ENCODE measurements around the gene THEM5. TPM values are rescaled to one million over a fixed set of nuclear protein-coding genes. Genes with fewer than 3 reads are reported as not detected.
"Not testable (repeated sequence)": the region's sequence is repeated elsewhere in the genome, so short reads cannot be mapped to it uniquely, and the experiment has no call there.

The THEM5 gene
- total RNA-seq, 1 donor from 2014 or later = not detected

DNA sequence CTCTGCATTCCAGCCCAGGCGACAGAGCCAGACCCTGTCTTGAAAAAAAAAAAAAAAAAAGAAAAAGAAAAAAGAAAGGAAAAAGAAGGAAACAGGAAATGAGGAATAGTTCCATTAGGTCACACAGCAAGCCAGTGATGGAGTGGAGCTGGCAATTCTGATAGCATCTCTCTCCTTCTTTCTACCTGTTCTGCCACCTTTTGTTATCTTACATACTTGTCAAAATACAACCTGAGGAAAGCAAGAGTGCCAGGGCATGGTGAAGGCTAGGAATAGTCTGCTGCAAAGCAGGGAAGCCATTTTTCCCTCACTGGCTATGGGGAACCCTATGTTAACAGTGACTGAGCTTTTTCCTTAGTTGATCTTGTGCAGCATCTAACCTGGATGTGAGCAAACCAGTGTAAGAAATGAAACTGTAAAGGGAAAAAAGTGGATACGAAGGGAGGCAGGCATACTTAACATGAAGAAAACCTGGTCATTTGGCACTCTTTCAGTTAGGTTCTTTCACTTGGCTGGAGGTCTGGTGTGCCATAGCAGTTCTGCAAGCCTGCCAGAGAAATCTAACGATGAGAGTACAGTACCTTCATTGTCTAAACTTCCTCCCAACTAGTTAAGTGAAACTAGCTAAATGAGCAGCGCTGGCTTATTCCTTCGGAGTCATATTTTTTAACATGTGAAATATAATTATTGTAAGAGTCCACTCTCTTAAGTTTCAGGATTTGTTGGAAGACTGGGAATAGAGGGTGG, 17.9 kb upstream of the THEM5 start:
- no peak for DNase-seq (ENCODE audit: low spot score)
- intact Hi-C loops (cut with DNase I) = no loop called here

DNA sequence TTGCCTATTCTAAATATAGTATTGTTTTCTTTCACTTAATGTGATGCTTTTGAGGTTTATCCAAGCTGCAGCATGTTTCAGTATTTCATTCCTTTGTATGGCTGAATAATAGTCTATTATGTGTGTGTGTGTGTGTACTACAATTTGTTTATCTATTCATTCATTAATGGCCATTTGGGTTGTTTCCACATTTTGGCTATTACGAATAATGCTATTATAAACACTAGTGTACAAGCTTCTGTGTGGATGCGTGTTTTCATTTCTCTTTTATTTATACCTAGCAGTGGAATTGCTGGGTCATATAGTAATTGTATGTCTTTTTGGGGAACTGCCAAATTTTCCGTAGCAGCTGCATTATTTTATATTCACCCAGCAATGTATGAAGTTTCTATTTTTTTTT, 15.0 kb upstream of the THEM5 start:
- no peak for DNase-seq (ENCODE audit: low spot score)
- intact Hi-C loops (cut with DNase I) = no loop called here

DNA sequence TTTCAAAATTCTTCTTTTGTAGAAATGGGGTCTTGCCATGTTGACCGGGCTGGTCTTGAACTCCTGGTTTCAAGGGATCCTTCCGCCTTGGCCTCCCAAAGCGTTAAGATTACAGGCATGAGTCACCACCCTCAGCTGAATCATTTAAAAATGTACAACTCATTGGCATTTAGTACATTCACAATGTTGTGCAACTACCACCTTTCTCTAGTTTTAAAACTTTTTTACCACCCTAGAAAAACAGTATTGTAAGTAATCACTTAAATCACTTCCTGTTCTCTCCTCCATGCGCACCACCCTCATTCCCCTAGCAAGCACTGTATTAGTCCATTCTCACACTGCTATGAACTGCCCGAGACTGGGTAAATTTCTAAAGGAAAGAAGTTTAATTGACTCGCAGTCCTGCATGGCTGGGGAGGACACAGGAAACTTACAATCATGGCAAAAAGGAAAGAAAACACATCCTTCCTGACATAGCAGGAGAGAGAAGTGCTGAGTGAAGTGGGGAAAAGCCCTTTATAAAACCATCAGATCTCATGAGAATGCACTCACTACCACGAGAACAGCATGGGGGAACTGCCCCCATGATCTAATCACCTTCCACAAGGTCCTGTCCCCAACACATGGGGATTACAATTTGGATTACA, 14.4 kb upstream of the THEM5 start:
- no peak for DNase-seq (ENCODE audit: low spot score)
- intact Hi-C loops (cut with DNase I) = no loop called here

DNA sequence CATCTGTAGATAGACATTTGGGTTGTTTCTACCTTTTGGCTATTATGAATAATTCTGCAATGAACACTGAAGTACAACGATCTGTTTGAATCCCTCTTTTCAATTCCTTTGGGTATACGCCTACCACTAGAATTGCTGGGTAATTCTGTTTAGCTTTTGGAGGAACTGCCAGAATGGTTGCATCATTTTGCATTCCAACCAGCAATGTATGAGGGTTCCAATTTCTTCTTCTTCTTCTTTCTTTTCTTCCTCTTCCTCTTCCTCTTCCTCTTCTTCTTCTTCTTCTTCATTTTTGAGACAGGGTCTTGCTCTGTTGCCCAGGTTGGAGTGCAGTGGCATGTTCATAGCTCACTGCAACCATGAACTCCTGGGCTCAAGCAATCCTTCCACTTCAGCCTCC, 13.8 kb upstream of the THEM5 start:
- intact Hi-C loops (cut with DNase I) = no loop called here
- DNase-seq (ENCODE audit: low spot score) = no peak

DNA sequence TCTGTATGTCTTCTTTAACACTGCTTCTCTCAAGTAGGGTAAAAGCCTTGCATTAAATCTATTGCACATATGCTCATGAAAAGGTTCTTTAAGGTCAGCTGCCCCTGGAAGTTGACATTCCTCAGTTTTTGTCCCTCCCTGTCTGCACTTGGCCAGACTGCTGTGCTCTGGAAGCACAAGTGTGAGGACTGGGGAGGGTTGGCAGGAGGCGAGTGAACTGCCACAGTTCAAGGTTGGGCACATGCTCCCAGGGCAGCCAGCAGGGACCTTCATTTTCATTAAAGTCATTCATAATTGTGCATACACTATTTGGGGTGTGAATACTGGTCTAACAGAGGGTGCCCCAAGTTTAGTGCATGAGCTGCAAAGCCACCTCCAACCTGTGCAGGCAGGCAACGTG, 10.9 kb upstream of the THEM5 start:
- intact Hi-C loops (cut with DNase I) = no loop called here
- DNase-seq (ENCODE audit: low spot score) = no peak

DNA sequence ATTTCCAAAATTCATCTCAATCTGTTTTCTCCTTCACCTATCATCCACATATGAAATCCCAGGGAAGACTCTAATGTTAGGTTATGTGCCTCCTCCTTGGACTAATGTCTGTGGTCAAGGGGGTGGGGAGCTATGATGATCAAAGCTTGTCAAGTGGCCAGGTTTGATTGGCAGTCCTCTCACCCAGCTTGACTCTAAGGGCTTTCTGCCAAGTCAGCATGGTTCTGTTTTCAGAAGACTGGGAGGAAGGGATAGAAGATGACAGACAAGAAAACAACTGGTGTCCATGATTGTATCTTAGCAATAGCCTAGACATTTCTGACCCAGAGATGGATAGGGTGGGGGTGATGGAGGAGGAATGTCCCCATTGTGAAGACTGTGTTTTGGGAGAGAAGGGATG, 9.1 kb upstream of the THEM5 start:
- intact Hi-C loops (cut with DNase I) = no loop called here
- no peak for DNase-seq (ENCODE audit: low spot score)

DNA sequence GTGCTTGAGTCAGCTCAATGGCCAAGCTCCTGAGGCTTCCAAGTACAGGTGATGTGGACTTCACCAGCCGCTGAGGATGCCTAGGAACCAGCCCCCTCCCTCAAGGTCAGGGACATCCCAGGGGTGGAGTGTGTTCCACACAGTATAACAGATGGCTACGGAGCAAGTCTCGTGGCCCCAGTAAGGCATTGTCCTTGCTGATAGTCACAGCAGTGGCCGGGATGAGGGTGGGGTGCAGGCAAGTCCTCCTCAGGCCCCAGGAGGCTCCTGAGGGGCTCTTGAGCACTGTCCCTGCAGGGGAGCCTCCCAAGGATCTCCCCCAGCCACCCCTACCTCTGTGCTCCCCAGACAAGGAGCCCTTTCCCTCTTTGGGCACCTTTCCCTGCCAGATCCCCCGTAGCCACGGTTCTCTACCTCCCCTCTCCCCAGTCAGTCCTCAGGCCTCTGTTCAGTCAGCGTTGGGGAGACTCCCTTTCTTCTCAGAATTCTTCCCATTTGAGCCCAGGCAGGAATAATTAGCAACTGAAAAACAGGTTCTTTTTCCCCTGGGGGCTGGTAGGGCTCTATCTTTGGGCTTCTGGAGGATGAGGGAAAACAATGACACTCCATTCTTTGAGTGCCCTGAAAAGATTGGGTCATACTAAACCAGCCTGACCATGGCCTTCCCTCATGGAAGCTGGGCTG, 7.1 kb upstream of the THEM5 start:
- DNase-seq (ENCODE audit: low spot score) = no peak
- intact Hi-C loops (cut with DNase I) = no loop called here

DNA sequence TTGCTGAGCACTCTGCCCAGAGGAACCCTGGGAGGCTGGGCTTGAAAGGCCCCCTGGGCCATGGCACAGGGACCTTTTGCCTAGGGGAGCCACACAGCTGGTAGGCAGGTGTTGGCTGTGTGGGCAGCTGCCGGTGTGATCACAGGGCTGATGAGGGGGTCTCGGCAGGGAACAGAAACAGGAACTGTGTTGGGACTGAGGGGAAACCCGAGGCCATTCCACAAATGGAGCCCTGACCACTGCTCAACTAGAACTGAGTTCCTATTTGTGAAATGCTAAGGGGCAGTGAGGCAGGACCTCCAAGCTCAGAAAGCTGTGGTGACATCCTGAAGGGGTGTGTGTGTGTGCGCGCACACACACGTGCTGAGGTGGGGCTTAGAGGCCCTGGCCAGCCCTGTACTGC, 6.4 kb upstream of the THEM5 start:
- intact Hi-C loops (cut with DNase I) = no loop called here
- no peak for DNase-seq (ENCODE audit: low spot score)

DNA sequence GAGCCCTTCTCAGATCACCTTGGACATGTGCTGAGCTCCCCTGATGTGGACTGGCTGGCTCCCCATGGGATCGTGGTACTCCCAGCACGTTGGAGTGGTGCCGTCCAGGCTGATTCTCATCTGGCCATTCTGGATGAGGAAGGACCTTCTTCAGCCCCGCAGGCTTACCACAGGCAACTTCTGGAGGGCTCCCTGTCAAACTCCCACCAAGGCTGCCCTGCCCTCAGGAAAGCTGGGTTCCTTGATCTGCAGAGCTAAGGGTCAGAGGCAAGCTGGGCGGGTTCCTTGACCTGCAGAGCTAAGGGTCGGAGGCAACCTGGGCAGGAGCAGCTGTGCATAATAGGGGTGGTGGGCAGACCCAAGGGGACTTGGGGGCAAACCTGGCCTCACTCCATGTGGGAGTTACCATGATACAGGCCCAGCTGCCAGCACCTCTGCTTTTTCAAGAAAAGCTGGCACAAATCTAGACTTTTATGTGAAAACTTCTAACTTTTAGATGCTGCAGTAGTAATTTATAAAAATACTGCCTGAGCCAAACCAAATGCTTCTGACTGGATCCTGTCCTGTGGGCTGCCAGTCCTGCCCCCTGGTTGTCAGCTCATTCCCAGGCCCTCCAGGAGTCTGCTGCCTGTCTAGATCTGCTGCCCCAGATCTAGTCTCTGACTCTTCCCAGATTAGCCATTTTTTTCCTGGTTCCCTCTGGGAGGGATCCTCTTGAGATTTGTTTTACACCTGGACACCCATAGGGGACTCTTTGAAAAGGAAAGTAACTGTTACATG, 5.6 kb upstream of the THEM5 start:
- intact Hi-C loops (cut with DNase I) = no loop called here
- no peak for DNase-seq (ENCODE audit: low spot score)

DNA sequence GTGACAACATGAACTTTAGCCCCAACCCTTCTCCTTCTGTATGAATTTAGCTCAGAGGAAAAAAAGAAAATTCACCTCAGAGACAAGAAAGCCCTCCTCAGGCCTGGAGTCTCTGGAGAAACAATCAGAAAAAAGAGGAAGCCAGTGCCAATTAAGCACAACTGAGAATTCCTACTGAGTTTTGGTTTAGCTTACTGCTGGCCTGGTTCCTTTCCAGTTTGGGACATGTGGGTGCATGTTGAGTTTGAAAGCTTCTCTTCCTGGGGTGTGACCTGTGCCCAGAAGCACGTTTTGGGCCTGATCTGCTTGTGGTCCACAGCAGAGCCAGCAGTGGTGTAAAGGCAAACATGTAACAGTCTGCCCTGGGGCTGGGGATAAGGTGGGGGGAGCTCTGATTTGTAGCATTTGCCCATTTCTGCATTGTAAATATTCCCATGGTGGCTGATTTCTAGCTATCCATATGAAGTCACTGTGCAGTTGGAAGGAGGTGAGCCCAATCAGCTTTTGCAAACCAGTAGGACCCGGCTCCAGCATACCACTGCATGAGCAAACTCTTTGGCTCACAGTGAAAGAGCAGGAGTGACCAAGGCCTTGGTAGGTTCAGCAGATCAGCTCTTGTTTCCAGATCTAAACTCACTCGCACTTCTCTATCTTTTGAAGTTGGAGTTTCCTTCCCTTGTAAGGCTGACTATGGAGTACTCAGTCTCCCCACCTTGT, 4.7 kb upstream of the THEM5 start:
- intact Hi-C loops (cut with DNase I) = no loop called here

DNA sequence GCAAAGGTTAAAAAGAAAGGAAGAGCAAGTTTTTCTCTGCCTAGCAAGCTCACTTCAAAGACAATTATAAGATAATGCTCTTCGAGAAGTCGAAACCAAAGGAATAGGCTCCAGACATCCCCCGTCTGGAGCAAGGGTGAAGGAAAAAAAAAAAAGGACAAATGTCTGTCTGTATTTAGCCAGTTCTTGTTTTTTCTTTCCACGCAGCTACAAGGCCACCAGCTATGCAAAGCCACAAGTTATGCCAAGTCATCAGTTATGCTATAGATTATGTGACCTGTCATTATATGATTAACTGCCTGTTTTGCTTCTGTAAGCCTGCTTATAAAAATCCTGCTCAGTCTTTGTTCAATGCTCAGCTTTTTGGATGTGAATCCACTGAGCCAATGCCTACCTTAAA, 2.4 kb upstream of the THEM5 start:
- no peak for DNase-seq (ENCODE audit: low spot score)
- intact Hi-C loops (cut with DNase I) = no loop called here

More for the DNA sequence above, 4.7 kb upstream of the THEM5 start:
- DNase-seq (ENCODE audit: low spot score) = no peak

DNA sequence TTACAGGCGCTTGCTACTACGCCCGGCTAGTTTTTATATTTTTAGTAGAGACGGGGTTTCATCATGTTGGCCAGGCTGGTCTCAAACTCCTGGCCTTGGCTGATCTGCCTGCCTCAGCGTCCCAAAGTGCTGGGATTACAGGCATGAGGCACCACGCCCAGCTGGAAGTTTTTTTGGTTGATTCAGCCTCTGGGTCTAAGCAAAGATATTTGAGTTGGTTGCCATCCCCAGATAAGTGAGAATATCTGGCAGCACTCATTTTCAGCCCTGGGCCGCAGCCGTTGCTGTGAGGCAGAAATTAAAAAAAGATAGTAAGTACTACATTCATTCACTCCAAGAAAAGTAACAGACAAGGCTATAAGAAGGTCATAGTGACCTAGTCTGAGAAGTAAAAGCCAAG, 2.0 kb upstream of the THEM5 start:
- DNase-seq (ENCODE audit: low spot score); intact Hi-C loops (cut with DNase I): not testable (repeated sequence)

DNA sequence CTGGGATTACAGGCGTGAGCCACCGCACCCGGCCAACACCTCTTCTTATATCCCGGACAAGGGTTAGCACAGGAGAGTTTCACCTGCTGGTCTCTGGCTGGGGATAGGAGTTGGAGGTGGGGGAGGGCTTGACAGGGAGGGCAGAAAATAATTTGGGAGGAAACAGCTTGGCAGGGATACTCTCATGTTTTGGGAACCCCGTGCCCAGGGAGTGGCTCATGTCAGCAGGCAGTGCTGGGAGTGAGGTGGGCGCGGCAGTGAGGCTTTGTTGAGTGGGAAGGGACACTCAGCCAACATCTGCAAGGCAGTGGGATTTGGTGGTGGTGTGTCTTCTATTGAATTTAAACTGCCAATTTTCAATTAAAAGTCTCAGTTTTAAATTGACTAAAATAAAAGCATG, 1.1 kb upstream of the THEM5 start:
- no peak for DNase-seq (ENCODE audit: low spot score)
- intact Hi-C loops (cut with DNase I) = no loop called here

DNA sequence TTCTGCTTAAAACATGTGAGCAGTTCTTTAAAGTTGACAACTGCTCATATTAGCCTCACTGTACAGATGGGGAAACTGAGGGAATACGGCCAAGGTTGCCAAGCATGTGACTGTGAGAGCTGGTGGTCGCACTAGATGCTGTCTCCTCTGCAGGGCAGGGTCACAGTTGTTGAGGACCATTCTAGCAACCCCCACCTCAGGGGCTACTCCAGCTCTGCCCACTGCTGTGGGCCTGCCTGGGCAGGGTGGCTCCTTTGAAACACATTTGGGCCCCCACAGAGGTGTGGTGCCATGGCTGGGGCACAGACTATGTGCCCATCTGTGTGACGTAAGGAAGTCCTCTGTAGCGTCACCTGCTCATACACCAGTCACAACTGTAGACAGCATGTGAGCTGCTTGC, 779 bp downstream of the THEM5 start:
- intact Hi-C loops (cut with DNase I) = no loop called here
- no peak for DNase-seq (ENCODE audit: low spot score)

DNA sequence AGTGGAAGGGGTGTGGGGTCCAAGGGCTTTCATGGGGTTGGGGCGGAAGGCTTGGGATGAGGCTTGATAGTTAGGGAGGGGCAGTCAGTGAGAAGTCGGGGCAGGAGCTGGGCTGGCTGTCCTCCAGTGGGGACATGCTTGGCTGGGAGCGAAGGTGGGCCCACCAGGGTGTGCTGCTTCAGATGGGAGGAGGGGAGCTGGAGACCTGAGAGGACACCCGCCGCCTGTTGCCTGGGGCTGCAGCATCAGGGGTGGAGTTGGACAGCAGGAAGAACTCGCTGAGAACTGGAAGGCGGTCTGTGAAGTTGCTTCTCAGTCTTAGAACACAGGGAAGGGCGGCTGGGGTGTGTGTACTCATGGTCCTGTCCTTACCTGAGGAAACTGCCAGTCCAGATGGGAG, 1.6 kb downstream of the THEM5 start:
- intact Hi-C loops (cut with DNase I) = no loop called here
- DNase-seq (ENCODE audit: low spot score) = no peak

DNA sequence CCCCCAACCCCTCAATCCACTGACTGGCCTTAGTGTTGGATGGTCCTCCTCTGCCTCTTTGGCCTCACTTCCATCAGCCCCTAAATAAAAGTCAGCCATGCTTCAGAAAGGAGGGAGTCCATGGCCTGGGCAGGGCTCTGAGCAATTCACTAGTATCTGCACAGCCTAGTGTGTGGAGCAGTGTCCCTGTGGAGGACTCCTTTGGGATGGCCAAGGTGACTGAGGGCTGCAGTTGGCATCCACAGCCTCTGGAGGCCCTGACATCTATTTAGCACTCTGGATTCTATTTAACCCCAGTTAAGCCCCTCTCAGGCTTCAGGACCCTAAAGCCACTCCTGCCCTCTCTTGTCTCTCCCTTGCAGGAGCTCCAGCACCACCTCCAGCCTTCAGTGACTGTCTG, 3.6 kb downstream of the THEM5 start:
- intact Hi-C loops (cut with DNase I) = no loop called here
- DNase-seq (ENCODE audit: low spot score) = no peak

DNA sequence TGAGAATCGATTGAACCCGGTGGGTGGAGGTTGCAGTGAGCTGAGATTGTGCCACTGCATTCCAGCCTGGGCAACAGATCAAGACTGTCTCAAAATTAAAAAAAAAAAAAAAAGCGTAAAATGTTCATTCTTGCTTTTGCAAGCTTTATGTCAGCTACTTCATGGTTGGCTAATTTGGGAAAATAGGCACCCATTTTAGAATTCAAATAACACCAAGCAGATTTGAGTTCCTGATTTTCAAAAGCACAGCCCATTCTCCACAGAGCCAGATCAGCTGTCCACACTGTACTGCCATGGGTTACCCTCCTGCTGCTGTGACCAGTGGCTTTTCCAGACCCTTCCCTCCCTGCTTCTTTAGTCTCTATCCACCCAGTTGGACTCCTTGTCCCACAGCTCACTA, 4.4 kb downstream of the THEM5 start:
- intact Hi-C loops (cut with DNase I) = no loop called here

DNA sequence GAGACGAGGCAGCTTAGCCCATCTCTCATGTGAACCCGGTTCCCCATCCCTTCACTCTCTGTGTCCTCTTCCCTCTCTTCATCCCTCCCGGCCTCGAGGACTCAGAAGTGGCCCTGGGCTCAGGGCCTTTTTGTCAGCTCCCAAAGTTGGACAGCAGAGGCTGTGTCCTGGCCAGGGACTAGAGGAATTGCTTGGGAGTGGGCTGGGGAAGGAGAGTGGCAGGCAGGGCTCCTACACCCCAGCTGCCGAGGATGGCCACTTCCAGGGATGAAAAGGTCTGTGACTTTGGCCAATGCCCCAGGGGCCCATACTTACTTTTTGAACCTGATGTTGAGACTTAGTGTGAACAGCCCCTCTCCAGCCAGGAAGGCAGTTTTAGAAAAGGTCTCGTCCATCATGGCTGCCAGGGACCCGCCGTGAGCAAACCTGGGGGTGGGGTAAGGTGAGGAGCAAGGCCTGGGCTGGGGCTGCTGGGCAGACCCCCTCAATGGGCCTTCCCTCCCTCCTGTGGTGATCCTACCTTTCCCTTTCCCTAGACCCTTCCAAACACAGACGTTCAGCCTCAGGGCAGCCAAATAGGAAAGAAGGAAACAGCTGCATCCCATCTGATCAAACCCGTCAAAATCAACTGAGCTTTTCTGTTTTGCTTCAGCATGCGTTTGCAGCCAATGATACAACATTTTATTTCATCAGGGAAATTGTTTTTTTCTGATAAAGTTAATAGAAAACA, 5.5 kb downstream of the THEM5 start:
- intact Hi-C loops (cut with DNase I) = no loop called here
- DNase-seq (ENCODE audit: low spot score) = no peak

More for the DNA sequence above, 4.4 kb downstream of the THEM5 start:
- no peak for DNase-seq (ENCODE audit: low spot score)

DNA sequence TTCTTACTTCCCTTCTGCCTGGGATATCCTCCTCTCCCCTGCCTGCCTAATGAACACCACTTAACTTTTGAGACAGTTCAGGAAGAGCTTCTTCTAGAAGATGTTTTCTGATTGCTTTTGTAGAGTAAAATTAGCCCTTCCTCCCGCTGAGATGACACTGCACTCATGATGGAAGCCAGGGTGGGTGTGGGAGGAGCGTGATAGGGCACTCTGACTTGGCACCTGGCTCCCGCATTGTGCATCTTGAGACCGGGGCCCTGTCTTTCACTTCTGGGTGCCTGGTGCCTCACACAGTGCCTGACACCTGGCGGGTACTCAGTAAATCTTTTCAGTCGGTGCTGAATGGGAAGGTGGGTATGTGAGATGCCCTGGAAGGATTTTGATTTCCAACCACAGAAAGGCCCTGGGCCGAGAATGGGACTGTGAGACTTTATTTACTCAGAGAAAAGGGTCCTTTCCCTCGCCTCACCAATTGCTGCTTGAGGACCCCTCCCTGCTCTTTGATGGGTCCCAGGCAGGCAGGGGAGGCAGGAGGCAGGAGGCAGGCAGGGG, 6.8 kb downstream of the THEM5 start:
- DNase-seq (ENCODE audit: low spot score) = no peak

More for the DNA sequence above, 6.8 kb downstream of the THEM5 start:
- intact Hi-C loops (cut with DNase I) = no loop called here
